Parathyroid adenoma (tissue), 2 donors: ENCODE measurements around the gene GTPBP6.
"Not testable (repeated sequence)": the region's sequence is repeated elsewhere in the genome, so short reads cannot be mapped to it uniquely, and the experiment has no call there.

ENCODE experiments used
- H2AFZ ChIP-seq: fragments of 300-600 bp; sonication (generic); one replicate; pipeline ENCODE4 v1.7.0; 2017; ENCODE audit warnings: antibody characterized with exemption, mild to moderate bottlenecking
- H3K27ac ChIP-seq: fragments of 300-600 bp; sonication (generic); one replicate; pipeline ENCODE4 v1.7.0; 2017
- H3K27me3 ChIP-seq: fragments of 300-600 bp; sonication (generic); one replicate; pipeline ENCODE4 v1.7.0; 2017; ENCODE audit warnings: low read length; ENCODE audit not compliant: control insufficient read depth, insufficient read depth
- H3K36me3 ChIP-seq: fragments of 300-600 bp; sonication (generic); one replicate; pipeline ENCODE4 v1.7.0; 2017; ENCODE audit warnings: low read length; ENCODE audit not compliant: control insufficient read depth, insufficient read depth
- H3K4me1 ChIP-seq: fragments of 300-600 bp; sonication (generic); one replicate; pipeline ENCODE4 v1.7.0; 2017; ENCODE audit warnings: control low read depth
- H3K4me2 ChIP-seq: fragments of 300-600 bp; sonication (generic); one replicate; pipeline ENCODE4 v1.7.0; 2017; ENCODE audit warnings: low read length
- H3K4me3 ChIP-seq: fragments of 300-600 bp; sonication (generic); one replicate; pipeline ENCODE4 v1.7.0; 2017; ENCODE audit warnings: low read depth, low read length
- H3K79me2 ChIP-seq: fragments of 300-600 bp; sonication (generic); one replicate; pipeline ENCODE4 v1.7.0; 2017; ENCODE audit warnings: control low read depth
- H3K9ac ChIP-seq: fragments of 300-600 bp; sonication (generic); one replicate; pipeline ENCODE4 v1.7.0; 2017; ENCODE audit warnings: mild to moderate bottlenecking
- H3K9me3 ChIP-seq: fragments of 300-600 bp; sonication (generic); one replicate; pipeline ENCODE4 v1.7.0; 2017; ENCODE audit warnings: low read length; ENCODE audit not compliant: control insufficient read depth
- TF ChIP-seq, protein P1 (sequence below): fragments of 300-600 bp; sonication (generic); IDR thresholded peaks from one replicate; pipeline ENCODE4 v1.7.0; 2017; ENCODE audit warnings: antibody characterized with exemption, mild to moderate bottlenecking
- donor health status: primary hyperparathyroidism.

The GTPBP6 gene

DNA sequence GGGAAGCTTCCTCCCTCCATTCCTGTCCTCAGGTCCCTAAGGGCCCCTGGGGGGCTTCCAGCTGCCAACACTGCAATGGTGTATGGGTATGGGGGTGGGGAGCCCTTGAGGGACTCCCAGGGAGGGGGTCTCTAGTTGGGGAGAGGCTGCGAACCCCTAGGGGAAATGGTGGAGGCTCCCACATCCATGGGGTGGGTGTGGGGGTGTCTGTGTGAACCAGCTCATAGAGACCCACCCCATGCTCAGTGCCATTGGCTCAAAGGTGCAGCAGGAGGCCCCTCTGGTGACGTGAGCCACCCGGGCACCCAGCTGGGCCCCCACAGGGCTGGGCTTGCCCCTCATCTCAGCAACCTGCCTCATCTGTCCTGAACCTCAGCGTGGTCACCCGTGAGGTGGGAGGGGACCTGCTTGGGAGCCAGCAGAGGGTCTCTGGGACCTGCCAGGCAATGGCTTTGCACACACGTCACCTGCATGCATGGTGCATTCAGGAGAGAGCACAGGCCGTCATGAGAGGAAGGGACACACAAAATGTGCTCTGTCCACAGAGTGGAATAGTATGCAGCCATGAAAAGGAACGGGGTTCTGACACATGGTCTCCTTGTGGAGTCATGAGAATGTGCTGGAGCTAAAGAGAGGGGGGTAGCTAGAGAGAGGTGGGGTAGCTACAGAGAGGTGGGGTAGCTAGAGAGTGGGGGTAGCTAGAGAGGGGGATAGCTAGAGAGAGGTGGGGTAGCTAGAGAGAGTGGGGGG lies 60.1 kb downstream of the GTPBP6 start:
- Histone ChIP-seq H3K4me2 (no peak overlapping the region), H3K9me3 (no peaks in the 10 kb centered on the region), H2AFZ (no peak overlapping the region), H3K4me3 (no peak overlapping the region), H3K27ac (no peak overlapping the region), H3K79me2 (no peaks in the 10 kb centered on the region), H3K9ac (no peak overlapping the region), H3K4me1 (no peaks in the 10 kb centered on the region), H3K27me3 (no peaks in the 10 kb centered on the region), H3K36me3 (no peaks in the 10 kb centered on the region)
- TF ChIP-seq, protein P1, sequence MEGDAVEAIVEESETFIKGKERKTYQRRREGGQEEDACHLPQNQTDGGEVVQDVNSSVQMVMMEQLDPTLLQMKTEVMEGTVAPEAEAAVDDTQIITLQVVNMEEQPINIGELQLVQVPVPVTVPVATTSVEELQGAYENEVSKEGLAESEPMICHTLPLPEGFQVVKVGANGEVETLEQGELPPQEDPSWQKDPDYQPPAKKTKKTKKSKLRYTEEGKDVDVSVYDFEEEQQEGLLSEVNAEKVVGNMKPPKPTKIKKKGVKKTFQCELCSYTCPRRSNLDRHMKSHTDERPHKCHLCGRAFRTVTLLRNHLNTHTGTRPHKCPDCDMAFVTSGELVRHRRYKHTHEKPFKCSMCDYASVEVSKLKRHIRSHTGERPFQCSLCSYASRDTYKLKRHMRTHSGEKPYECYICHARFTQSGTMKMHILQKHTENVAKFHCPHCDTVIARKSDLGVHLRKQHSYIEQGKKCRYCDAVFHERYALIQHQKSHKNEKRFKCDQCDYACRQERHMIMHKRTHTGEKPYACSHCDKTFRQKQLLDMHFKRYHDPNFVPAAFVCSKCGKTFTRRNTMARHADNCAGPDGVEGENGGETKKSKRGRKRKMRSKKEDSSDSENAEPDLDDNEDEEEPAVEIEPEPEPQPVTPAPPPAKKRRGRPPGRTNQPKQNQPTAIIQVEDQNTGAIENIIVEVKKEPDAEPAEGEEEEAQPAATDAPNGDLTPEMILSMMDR = no peak

DNA sequence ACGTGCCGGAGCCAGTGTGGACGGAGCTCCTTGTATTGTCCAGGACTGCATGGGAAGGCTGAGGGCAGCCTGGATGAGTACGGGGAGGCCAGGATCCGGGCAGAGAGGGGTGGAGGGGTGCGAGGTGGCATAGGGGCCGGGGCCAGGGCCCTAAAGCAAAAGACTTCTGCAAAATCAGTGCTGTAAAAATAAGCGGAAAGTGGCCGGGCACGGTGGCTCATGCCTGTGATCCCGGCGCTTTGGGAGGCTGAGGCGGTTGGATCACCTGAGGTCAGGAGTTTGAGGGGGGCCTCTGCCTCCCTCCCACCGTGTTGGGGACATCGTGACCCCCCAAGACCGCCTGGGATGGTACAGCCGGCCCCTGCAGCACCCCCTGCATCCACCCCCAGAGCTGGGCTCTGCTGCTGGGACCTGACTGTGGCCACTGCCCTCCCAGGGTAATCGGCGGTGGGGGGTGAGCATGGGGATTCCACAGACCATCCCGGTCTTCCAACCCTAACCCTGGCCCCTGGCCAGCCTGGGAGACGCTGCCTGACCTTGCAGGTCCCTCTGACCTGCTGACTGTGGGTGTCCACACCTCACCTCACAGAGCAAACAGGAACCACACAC lies 60.8 kb downstream of the GTPBP6 start:
- TF ChIP-seq, protein P1 = no peak
- Histone ChIP-seq H3K36me3 (no peaks in the 10 kb centered on the region), H3K27me3 (no peaks in the 10 kb centered on the region), H3K9ac (no peak overlapping the region), H3K4me1 (no peaks in the 10 kb centered on the region), H3K4me2 (no peak overlapping the region), H3K4me3 (no peak overlapping the region), H3K79me2 (no peaks in the 10 kb centered on the region), H3K27ac (no peak overlapping the region), H2AFZ (no peak overlapping the region), H3K9me3 (no peaks in the 10 kb centered on the region)

DNA sequence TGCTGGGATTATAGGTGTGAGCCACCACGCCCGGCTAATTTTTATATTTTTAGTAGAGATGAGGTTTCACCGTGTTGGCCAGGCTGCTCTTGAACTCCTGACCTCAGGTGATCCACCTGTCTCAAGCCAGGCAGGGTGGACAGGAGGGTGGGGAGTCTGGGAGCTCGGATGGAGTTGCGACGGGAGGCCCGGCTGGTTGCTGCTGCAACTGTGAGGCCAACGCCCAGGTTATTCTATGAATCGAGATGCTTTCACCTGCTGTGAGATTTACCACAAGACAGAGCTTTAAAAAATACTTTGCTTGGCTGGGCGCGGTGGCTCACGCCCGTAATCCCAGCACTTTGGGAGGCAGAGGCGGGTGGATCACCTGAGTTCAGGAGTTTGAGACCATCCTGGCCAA lies 61.5 kb downstream of the GTPBP6 start:
- not testable (repeated sequence) for H3K36me3 ChIP-seq, H3K4me3 ChIP-seq, H3K27me3 ChIP-seq, H3K4me1 ChIP-seq, H2AFZ ChIP-seq, H3K27ac ChIP-seq, H3K9ac ChIP-seq, H3K79me2 ChIP-seq, H3K4me2 ChIP-seq, H3K9me3 ChIP-seq

DNA sequence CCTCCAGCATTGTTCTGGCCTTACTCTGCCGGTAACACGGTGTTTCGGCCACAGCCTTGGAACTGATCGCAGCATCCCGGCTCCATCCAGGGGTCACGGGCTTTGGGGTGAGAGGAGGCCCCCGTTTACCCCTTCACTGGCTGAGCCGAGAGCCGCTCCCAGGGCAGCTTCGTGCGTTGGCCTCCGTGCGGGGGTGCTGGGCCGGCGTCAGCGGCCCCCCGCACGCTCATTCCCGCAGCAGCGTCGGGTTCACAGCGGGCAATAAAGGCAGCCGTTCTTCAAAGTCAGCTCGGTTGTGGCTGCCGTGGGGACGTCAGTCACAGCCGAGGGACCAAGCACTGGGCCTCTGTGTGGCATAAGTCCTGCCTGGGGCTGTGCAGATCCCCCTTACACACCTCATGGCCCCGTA lies 62.7 kb downstream of the GTPBP6 start:
- Histone ChIP-seq H2AFZ (no peak overlapping the region), H3K79me2 (no peaks in the 10 kb centered on the region), H3K36me3 (no peaks in the 10 kb centered on the region), H3K9me3 (no peaks in the 10 kb centered on the region), H3K9ac (no peak overlapping the region), H3K4me1 (no peaks in the 10 kb centered on the region), H3K4me3 (no peak overlapping the region), H3K4me2 (no peak overlapping the region), H3K27me3 (no peaks in the 10 kb centered on the region), H3K27ac (no peak overlapping the region)
- TF ChIP-seq, protein P1 = no peak
